HK-2 (cell line): ENCODE measurements around the gene SLC24A3.

Experiments used
- DNase-seq: peaks from one replicate; pipeline ENCODE4 v3.0.0-alpha.2; 2018; ENCODE audit not compliant: unreplicated experiment

Gene SLC24A3

GRCh38 chr20:19712721-19713260, 500.3 kb downstream of the SLC24A3 start:
- no peak for DNase-seq

DNA sequence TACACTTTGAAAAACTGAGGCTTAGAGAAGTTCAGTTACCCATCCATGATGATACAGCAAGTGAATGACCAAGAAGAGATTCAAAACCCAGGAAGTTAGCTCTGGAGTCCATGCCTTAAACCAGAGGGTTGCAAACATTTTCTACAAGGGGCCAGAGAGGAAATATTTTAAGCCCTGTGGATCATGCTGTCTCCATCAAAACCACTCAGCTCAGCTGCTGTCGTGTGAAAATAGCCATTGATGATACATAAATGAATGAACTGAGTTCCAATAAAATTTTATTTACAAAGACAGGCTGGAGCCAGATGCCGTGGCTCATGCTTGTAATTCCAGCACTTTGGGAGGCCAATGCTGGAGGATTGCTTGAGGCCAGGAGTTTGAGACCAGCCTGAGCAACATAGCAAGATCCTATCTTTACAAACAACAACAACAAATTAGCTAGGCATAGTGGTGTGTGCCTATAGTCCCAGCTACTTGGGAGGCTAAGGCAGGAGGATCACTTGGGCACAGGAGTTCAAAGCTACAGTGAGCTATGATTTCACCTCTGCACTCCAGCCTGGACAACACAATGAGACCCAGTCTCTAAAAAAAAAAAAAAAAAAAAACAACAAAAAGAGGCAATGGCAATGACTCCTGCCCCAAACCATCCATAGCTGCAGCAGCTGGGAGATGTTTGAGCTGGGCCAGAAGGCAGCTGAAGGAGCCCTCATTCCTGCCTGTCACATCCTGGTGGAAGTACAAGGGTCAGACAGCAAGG, 501.6 kb downstream of the SLC24A3 start:
- no peak for DNase-seq

DNA sequence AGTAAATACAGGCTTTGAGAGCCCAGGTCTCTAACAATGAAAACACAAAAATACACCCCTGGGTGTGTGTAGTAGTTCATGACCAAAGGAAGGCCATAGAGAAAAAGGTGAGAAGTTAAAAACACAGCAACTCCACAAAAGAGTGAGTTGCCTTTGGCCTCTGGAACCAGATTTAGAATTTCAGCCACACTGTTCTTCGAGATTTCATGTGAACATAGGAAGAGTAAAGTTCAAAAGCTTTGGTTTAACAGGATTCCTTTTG, 502.1 kb downstream of the SLC24A3 start:
- DNase-seq: no peak

DNA sequence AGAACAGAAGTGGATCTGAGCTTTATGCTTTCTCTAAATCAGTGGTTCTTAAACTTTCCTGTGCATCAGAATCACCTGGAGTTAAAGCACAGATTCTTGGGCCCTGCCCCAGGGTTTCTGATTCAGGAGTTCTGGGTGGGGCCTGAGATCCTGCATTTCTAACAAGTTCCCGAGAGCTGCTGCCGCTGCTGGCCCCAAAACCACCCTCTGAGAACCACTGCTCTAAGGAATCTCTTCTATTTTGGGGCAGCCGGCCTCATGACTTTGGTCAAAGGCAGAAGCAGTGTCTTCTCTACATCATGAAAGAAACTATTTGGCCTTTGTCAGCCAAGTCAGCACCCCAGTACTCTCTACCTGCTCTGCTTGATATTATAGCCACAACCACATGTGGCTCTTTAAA, 503.5 kb downstream of the SLC24A3 start:
- no peak for DNase-seq

- DNase-seq: no peak
Observed at GRCh38 chr20:19718880-19719279, 506.4 kb downstream of the SLC24A3 start.

GRCh38 chr20:19720991-19721390, 508.5 kb downstream of the SLC24A3 start:
- no peak for DNase-seq

DNA sequence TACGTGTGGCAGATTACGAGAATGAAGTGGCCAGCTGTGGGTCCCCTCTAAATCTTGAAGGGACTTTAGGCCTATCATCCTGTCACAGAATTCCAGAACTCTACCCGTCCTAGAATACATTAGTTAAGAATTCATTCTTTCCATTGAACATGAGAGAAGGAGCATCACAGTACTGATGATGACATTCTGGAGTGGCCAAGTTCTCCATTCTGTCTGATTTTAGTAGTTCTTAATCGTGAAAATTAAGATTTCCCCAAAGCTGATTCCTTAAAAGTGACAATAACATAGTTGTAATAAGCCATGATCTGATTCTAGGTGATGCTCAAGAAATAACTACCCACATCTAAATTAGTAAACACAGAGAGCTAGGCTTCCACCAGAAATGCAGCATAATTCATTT, 510.6 kb downstream of the SLC24A3 start:
- no peak for DNase-seq

DNA sequence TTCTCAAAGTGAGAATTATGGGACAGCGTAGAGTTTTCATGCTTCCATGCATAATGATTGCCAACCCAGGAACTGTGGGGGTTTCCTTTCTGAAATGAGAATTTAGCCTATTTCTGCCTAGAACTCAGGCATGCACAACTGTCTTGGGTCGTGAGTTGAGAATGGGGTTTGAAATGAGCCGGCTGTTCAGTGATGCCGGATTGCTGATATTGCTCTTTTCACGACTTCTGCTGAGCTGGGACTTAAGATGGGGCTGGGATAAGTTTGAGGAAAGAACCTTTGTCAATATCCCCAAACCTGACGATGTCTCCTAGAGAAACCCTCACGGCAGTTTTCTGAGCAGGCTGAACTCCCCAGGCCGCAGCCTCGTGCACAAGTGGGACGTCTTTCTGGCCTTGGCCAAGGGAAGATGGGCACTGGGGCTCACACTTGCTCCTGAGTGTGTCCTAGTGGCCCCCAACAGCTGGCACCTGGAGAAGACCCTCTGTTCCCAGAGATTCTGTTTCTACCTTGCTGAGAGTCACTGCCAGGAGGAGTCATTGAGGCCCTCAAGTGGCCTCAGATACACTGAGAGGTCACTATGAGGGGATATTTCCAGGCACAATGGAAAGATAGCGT, 511.5 kb downstream of the SLC24A3 start:
- no peak for DNase-seq

GRCh38 chr20:19725373-19725772, 512.9 kb downstream of the SLC24A3 start:
- no peak for DNase-seq

DNA sequence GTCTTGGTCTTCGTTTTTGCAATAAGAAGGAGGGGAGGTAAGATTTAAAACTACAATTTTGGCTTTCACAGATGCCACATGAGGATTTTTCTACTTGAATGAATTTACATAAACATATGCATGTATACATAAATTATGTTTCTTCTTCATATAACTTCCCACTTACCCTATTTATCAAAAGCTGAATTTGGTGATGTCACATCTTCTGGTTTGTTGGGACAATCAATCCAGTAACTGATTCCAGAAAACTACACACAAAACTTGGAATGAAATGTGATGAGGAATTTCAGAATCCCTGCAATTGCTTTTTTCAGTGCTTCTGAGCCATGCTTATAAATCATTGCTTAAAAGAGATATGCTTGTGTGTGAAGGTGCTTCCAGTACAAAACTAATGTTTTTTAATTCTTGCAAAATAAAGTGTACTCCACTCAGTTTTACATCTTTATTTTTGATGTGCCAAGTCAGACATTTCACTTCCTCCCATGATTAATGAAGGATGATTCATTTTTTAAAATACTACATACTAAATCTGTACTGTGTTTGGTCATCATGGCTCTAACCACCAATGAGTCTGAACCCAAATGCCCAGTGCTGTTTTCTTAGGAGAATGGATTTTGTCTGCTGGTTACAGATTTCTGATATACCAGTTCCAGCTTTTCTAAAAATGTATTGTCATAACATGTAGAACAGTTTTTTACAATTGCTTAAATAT, 513.5 kb downstream of the SLC24A3 start:
- DNase-seq: no peak

- DNase-seq: no peak
Observed at GRCh38 chr20:19727251-19727847, 514.9 kb downstream of the SLC24A3 start.

DNA sequence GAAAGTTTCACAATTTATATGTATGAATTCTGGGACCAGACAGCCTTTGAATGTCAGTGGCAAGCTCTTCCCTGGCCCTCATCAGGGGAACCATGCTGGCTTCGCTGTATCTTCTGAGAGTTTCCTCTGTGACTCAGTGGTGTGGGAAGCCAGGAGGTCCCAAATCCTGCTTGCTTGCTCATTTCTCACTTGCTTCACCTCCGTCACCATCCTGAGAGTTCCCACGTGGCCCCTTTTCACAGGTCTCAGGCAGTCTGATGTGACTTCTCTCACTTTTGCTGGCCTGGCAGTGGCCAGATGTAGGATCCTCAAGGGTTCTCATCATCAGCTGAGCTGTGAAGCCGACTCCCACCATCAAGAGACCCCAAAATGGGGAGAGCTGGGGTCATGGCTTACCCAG, 517.2 kb downstream of the SLC24A3 start:
- no peak for DNase-seq

- no peak for DNase-seq
Observed at GRCh38 chr20:19730706-19731105, 518.3 kb downstream of the SLC24A3 start.

- DNase-seq: no peak
Observed at GRCh38 chr20:19734811-19735210, 522.4 kb downstream of the SLC24A3 start.

- DNase-seq: peak; percentile 68
Observed at GRCh38 chr20:19735446-19735845, 523.0 kb downstream of the SLC24A3 start.

DNA sequence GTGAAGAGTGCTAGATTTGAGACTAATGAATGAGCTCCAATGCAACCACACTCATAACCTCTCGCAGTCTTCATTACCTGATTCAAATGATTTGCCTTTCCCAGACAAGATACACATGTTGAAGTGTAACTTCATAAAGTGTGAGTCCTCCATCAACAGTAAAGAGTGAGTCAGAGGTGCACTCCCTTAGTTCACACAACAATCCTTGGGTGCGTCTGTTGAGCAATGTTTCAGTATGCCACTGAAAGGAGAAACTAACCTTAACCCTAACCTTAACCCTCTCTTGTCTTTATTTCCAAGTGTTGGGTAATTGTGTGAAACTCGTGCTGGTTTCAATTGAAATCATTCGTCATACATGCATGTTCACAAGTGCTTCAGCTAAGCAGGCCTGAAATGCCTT, 524.6 kb downstream of the SLC24A3 start:
- DNase-seq: no peak

- no peak for DNase-seq
Observed at GRCh38 chr20:19738951-19739350, 526.5 kb downstream of the SLC24A3 start.

- no peak for DNase-seq
Observed at GRCh38 chr20:19739351-19739750, 526.9 kb downstream of the SLC24A3 start.

GRCh38 chr20:19740512-19740911, 528.1 kb downstream of the SLC24A3 start:
- DNase-seq: no peak

- DNase-seq: no peak
Observed at GRCh38 chr20:19741924-19742323, 529.5 kb downstream of the SLC24A3 start.

GRCh38 chr20:19742974-19743639, 530.7 kb downstream of the SLC24A3 start:
- no peak for DNase-seq

DNA sequence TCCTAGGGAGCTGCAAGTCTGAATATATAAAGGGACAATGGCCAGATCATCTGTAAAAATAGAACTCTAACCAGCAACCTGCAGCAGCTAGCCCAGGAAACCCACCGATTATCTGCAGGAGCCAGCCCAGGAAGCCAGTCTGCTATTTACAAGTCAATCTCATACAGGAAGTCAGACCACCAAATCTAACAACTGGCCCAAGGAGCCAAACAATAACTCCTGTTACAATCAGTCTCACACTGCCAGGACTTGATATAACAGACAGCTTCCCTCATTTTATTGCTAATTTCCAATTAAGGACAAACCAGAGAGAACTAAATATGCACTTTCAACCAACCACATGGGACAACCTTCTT, 531.2 kb downstream of the SLC24A3 start:
- no peak for DNase-seq
